Measurements from ENCODE around the gene PLA2G4E. TPM values are rescaled to one million over a fixed set of nuclear protein-coding genes. Genes with fewer than 3 reads are reported as not detected.

Gene PLA2G4E
- total RNA-seq, 1 donor from 2014 or later, result not detected

GRCh38 chr15:41937568-41937923, 83.3 kb downstream of the PLA2G4E start:
- Histone ChIP-seq H3K4me1 (peaks cover 99% of the 10 kb centered on the region), H3K4me3 (no peak overlapping the region), H3K27ac (replicated peaks) (peak overlapping the region; percentile 89), H3K9me3 (replicated peaks) (no peaks in the 10 kb centered on the region), H3K27me3 (ENCODE audit: low read depth) (no peaks in the 10 kb centered on the region), H3K36me3 (peaks cover 21% of the 10 kb centered on the region)
- no peak for DNase-seq
- no peak for TF ChIP-seq CTCF (IDR thresholded peaks at IDR 0.05; ENCODE audit: borderline replicate concordance)
- intact Hi-C loops (cut with micrococcal nuclease), result no loop called here

DNA sequence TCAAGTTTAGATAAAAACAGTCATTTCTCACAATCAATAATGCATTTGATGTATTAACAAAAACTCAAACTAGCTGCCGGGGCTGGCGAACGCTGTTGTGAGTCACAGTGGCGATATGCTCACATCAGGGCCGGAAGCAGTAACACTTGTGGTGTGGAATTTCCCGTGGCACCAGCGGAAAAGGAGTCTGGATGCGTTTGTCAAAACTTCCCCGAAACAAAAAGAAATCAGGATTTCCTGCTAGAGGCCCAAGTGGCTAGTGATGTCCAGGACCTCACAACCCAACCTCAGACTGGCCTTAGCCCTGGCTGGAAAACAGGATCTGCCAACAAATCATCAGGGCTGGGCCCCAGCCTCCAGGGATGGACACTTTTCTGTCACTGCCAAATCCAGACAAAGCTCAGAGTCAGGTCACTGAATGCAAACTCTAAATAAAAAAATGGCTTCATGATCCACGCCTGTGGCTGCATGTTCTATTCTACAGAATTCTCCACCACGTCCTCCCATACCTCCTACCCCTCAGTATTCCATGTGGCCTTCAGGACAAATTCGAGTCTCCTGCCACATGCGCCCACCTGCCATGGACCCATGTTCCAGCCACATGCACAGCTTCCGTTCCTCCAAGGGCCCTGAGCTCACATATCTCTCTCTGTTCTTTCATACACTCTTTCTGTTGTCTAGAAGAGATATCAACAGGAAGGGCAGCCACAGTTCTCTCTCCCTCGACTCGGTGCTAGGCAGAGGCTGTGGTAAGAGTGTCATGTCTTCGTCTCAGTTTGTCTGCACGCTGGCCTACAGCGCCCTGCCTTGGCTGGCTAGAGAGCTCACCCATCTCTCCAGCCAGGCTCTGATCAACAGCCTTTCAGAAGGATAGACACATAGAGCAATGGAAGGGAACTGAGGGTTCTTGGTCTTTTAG, 83.9 kb downstream of the PLA2G4E start:
- DNase-seq, result no peak
- H3K4me1 ChIP-seq, result peaks cover 99% of the 10 kb centered on the region
- H3K27me3 ChIP-seq (ENCODE audit: low read depth), result no peaks in the 10 kb centered on the region
- H3K36me3 ChIP-seq, result peaks cover 19% of the 10 kb centered on the region
- no peak for TF ChIP-seq CTCF (IDR thresholded peaks at IDR 0.05; ENCODE audit: borderline replicate concordance)
- peak overlapping the region; percentile 89 for H3K27ac ChIP-seq (replicated peaks)
- H3K9me3 ChIP-seq (replicated peaks), result no peaks in the 10 kb centered on the region
- intact Hi-C loops (cut with micrococcal nuclease), result no loop called here
- no peak overlapping the region for H3K4me3 ChIP-seq

GRCh38 chr15:41936155-41936554, 84.7 kb downstream of the PLA2G4E start:
- H3K9me3 ChIP-seq (replicated peaks), result no peaks in the 10 kb centered on the region
- no peaks in the 10 kb centered on the region for H3K27me3 ChIP-seq (ENCODE audit: low read depth)
- DNase-seq, result no peak
- H3K4me1 ChIP-seq, result peaks cover 99% of the 10 kb centered on the region
- H3K4me3 ChIP-seq, result no peak overlapping the region
- intact Hi-C loops (cut with micrococcal nuclease), result no loop called here
- H3K27ac ChIP-seq (replicated peaks), result peak overlapping the region; percentile 89
- no peak for TF ChIP-seq CTCF (IDR thresholded peaks at IDR 0.05; ENCODE audit: borderline replicate concordance)
- peaks cover 14% of the 10 kb centered on the region for H3K36me3 ChIP-seq

- intact Hi-C loops (cut with micrococcal nuclease), result no loop called here
- peaks cover 14% of the 10 kb centered on the region for H3K36me3 ChIP-seq
- H3K4me1 ChIP-seq, result peaks cover 99% of the 10 kb centered on the region
- no peak overlapping the region for H3K4me3 ChIP-seq
- no peak for DNase-seq
- no peaks in the 10 kb centered on the region for H3K27me3 ChIP-seq (ENCODE audit: low read depth)
- H3K27ac ChIP-seq (replicated peaks), result peak overlapping the region; percentile 89
- H3K9me3 ChIP-seq (replicated peaks), result no peaks in the 10 kb centered on the region
- no peak for TF ChIP-seq CTCF (IDR thresholded peaks at IDR 0.05; ENCODE audit: borderline replicate concordance)
Observed at GRCh38 chr15:41935566-41936020, 85.2 kb downstream of the PLA2G4E start.

GRCh38 chr15:41934843-41935242, 86.0 kb downstream of the PLA2G4E start:
- intact Hi-C loops (cut with micrococcal nuclease), result no loop called here
- Histone ChIP-seq H3K4me3 (no peak overlapping the region), H3K9me3 (replicated peaks) (no peaks in the 10 kb centered on the region), H3K27ac (replicated peaks) (peak overlapping the region; percentile 89), H3K27me3 (ENCODE audit: low read depth) (no peaks in the 10 kb centered on the region), H3K4me1 (peaks cover 99% of the 10 kb centered on the region), H3K36me3 (peaks cover 7% of the 10 kb centered on the region)
- DNase-seq, result no peak
- no peak for TF ChIP-seq CTCF (IDR thresholded peaks at IDR 0.05; ENCODE audit: borderline replicate concordance)
